Measurements from ENCODE around the gene AK3.

The AK3 gene

DNA sequence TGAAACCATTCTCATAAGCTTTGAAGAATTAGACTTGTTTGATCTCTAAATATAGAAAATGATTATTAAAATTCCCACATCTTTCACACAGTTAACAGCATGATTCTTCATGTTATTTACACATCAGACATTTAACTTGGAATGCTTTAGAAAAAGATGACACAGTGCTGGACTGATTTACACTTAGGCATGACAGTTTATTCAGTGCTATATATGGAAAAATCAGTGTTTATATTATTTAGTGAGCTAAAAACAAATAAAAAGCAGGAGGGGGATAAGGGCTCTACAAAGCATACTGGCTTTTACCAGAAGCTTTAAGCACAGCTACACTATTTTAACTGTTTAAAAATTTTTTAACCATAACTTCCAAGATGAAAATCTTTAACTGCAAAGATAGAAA lies 31.6 kb downstream of the AK3 start:
- Histone ChIP-seq H3K36me3 (ENCODE audit: control insufficient read depth, insufficient read depth, low read length) (no peaks in the 10 kb centered on the region), H3K27me3 (ENCODE audit: control insufficient read depth, insufficient read depth, low read length, poor library complexity, severe bottlenecking) (no peaks in the 10 kb centered on the region), H3K9me3 (ENCODE audit: control insufficient read depth, low read length) (no peaks in the 10 kb centered on the region), H3K4me3 (ENCODE audit: insufficient read depth, low read depth, low read length) (no peak overlapping the region), H3K27ac (ENCODE audit: insufficient read depth, low read depth, low read length, poor library complexity, severe bottlenecking) (no peak overlapping the region), H3K4me1 (ENCODE audit: control insufficient read depth, insufficient read depth, low read length) (no peaks in the 10 kb centered on the region)

DNA sequence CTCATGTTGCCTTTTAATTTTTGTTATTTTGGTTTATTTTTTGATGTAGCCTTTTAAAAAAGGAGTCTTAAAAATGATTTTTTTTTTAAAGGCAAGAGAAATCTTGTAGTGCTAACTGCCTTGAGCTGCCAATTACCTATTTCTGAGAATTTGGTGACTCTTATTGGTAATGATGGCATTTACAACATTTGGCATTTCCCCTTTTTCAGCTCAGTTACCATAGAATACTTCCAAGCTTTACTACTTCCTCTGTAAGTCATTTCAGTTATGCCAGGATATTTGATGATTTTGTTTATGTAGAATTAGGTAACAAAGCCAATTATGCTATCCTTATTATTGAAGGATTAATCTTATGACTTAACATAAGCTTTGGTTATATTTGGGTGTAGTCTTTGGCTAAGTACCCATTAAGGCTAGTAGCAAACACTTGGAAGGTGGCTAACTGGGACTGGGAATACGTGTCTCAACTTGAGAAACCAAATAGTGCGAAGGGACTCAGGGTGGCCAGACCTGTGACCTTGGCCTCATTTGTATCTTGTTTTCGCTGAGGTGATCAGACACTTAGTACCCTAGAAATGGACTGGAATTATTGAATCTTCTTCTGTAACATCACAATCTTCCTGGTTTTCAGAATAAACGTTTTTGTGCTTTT lies 33.9 kb downstream of the AK3 start:
- no peaks in the 10 kb centered on the region for H3K4me1 ChIP-seq (ENCODE audit: control insufficient read depth, insufficient read depth, low read length)
- no peaks in the 10 kb centered on the region for H3K36me3 ChIP-seq (ENCODE audit: control insufficient read depth, insufficient read depth, low read length)
- no peaks in the 10 kb centered on the region for H3K27me3 ChIP-seq (ENCODE audit: control insufficient read depth, insufficient read depth, low read length, poor library complexity, severe bottlenecking)
- H3K9me3 ChIP-seq (ENCODE audit: control insufficient read depth, low read length): no peaks in the 10 kb centered on the region
- WGBS, 2 experiments: 74 to 81% methylated on average over 3 of the region's 4 CpGs
- H3K4me3 ChIP-seq (ENCODE audit: insufficient read depth, low read depth, low read length): no peak overlapping the region
- H3K27ac ChIP-seq (ENCODE audit: insufficient read depth, low read depth, low read length, poor library complexity, severe bottlenecking): no peak overlapping the region

DNA sequence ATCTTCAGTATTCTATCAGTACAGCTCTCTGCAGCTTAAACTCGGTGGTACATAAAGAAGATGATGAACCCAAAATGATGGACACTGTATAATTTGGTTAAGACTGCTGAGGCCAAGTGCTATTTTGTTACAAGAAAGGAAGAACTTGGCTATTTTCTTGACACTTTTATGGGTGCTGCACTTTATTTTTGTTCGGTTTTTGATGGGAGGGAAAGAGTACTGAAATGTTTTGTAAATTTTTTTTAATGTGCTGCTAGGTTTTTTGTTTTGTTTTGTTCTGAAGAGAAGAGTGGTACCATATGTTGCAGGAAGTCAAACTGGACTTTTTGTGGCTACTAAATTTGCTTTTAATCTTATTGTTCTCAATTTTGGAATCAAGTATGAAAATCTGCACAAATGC lies 35.0 kb downstream of the AK3 start:
- no peaks in the 10 kb centered on the region for H3K27me3 ChIP-seq (ENCODE audit: control insufficient read depth, insufficient read depth, low read length, poor library complexity, severe bottlenecking)
- H3K4me3 ChIP-seq (ENCODE audit: insufficient read depth, low read depth, low read length): no peak overlapping the region
- H3K9me3 ChIP-seq (ENCODE audit: control insufficient read depth, low read length): no peaks in the 10 kb centered on the region
- H3K36me3 ChIP-seq (ENCODE audit: control insufficient read depth, insufficient read depth, low read length): no peaks in the 10 kb centered on the region
- no peak overlapping the region for H3K27ac ChIP-seq (ENCODE audit: insufficient read depth, low read depth, low read length, poor library complexity, severe bottlenecking)
- H3K4me1 ChIP-seq (ENCODE audit: control insufficient read depth, insufficient read depth, low read length): no peaks in the 10 kb centered on the region
- WGBS, 2 experiments: 74 to 77% methylated on average over 2 of the region's 2 CpGs

- H3K27me3 ChIP-seq (ENCODE audit: control insufficient read depth, insufficient read depth, low read length, poor library complexity, severe bottlenecking): no peaks in the 10 kb centered on the region
- H3K27ac ChIP-seq (ENCODE audit: insufficient read depth, low read depth, low read length, poor library complexity, severe bottlenecking): no peak overlapping the region
- no peaks in the 10 kb centered on the region for H3K36me3 ChIP-seq (ENCODE audit: control insufficient read depth, insufficient read depth, low read length)
- no peak overlapping the region for H3K4me3 ChIP-seq (ENCODE audit: insufficient read depth, low read depth, low read length)
- WGBS, 2 experiments: 96% methylated on average over 2 of the region's 2 CpGs
- no peaks in the 10 kb centered on the region for H3K4me1 ChIP-seq (ENCODE audit: control insufficient read depth, insufficient read depth, low read length)
- no peaks in the 10 kb centered on the region for H3K9me3 ChIP-seq (ENCODE audit: control insufficient read depth, low read length)
Measured at GRCh38 chr9:4704129-4704528, 36.9 kb downstream of the AK3 start.

GRCh38 chr9:4701526-4701925 lies 39.5 kb downstream of the AK3 start:
- Histone ChIP-seq H3K27ac (ENCODE audit: insufficient read depth, low read depth, low read length, poor library complexity, severe bottlenecking) (no peak overlapping the region), H3K4me1 (ENCODE audit: control insufficient read depth, insufficient read depth, low read length) (no peaks in the 10 kb centered on the region), H3K36me3 (ENCODE audit: control insufficient read depth, insufficient read depth, low read length) (peaks cover 5% of the 10 kb centered on the region), H3K27me3 (ENCODE audit: control insufficient read depth, insufficient read depth, low read length, poor library complexity, severe bottlenecking) (no peaks in the 10 kb centered on the region), H3K4me3 (ENCODE audit: insufficient read depth, low read depth, low read length) (no peak overlapping the region), H3K9me3 (ENCODE audit: control insufficient read depth, low read length) (no peaks in the 10 kb centered on the region)
- no CpG with 5 or more reads among the region's 1 CpG for WGBS, 2 experiments

GRCh38 chr9:4700932-4701331 lies 40.1 kb downstream of the AK3 start:
- WGBS, 2 experiments: 97 to 100% methylated on average over 1 to 2 of the region's 2 CpGs
- H3K36me3 ChIP-seq (ENCODE audit: control insufficient read depth, insufficient read depth, low read length): peaks cover 5% of the 10 kb centered on the region
- H3K4me3 ChIP-seq (ENCODE audit: insufficient read depth, low read depth, low read length): no peak overlapping the region
- H3K9me3 ChIP-seq (ENCODE audit: control insufficient read depth, low read length): no peaks in the 10 kb centered on the region
- no peaks in the 10 kb centered on the region for H3K27me3 ChIP-seq (ENCODE audit: control insufficient read depth, insufficient read depth, low read length, poor library complexity, severe bottlenecking)
- no peaks in the 10 kb centered on the region for H3K4me1 ChIP-seq (ENCODE audit: control insufficient read depth, insufficient read depth, low read length)
- H3K27ac ChIP-seq (ENCODE audit: insufficient read depth, low read depth, low read length, poor library complexity, severe bottlenecking): no peak overlapping the region

DNA sequence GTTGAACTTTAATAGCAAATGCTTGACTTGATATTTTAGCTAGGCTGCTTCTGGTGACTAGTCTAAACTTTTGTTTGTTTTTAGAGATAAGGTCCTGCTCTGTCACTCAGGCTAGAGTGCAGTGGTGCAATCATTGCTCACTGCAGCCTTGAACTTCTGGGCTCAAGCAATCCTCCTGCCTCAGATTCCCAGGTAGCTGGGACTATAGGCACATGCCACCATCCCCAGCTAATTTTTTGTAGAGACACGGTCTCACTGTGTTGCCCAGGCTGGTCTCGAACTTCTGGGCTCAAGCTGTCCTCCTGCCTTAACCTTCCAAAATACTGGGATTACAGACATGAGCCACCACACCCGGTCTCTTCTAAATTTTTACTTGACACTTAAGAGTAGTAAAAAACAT lies 40.9 kb downstream of the AK3 start:
- Histone ChIP-seq H3K4me3 (ENCODE audit: insufficient read depth, low read depth, low read length) (no peak overlapping the region), H3K4me1 (ENCODE audit: control insufficient read depth, insufficient read depth, low read length) (no peaks in the 10 kb centered on the region), H3K9me3 (ENCODE audit: control insufficient read depth, low read length) (no peaks in the 10 kb centered on the region), H3K27ac (ENCODE audit: insufficient read depth, low read depth, low read length, poor library complexity, severe bottlenecking) (no peak overlapping the region), H3K27me3 (ENCODE audit: control insufficient read depth, insufficient read depth, low read length, poor library complexity, severe bottlenecking) (no peaks in the 10 kb centered on the region), H3K36me3 (ENCODE audit: control insufficient read depth, insufficient read depth, low read length) (peaks cover 5% of the 10 kb centered on the region)
- WGBS, 2 experiments: 93 to 99% methylated on average over 2 to 3 of the region's 3 CpGs

DNA sequence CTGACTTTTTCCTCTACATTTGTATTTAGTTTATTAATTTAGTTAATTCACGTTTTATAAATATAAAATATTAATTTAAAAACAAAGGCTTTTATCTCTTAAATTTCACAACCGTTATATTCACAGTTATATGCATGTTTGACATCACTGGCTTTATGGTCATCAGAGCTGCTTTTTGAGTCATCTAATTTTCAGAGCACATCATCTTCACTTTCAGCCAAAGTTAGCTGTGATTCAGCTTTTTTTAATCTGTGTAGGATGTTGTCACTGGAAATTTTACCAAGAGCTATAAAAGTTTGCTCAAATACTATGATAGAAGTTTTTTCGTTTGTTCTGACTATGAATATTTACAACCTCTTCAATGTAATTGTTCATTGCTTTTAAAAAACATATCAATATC lies 49.2 kb downstream of the AK3 start:
- Histone ChIP-seq H3K27me3 (ENCODE audit: control insufficient read depth, insufficient read depth, low read length, poor library complexity, severe bottlenecking) (no peaks in the 10 kb centered on the region), H3K36me3 (ENCODE audit: control insufficient read depth, insufficient read depth, low read length) (peaks cover 8% of the 10 kb centered on the region), H3K4me3 (ENCODE audit: insufficient read depth, low read depth, low read length) (no peak overlapping the region), H3K4me1 (ENCODE audit: control insufficient read depth, insufficient read depth, low read length) (no peaks in the 10 kb centered on the region), H3K9me3 (ENCODE audit: control insufficient read depth, low read length) (no peaks in the 10 kb centered on the region), H3K27ac (ENCODE audit: insufficient read depth, low read depth, low read length, poor library complexity, severe bottlenecking) (no peak overlapping the region)
- 91 to 100% methylated on average over 1 of the region's 3 CpGs for WGBS, 2 experiments

GRCh38 chr9:4690144-4690543 lies 50.9 kb downstream of the AK3 start:
- Histone ChIP-seq H3K4me1 (ENCODE audit: control insufficient read depth, insufficient read depth, low read length) (no peaks in the 10 kb centered on the region), H3K27ac (ENCODE audit: insufficient read depth, low read depth, low read length, poor library complexity, severe bottlenecking) (no peak overlapping the region), H3K9me3 (ENCODE audit: control insufficient read depth, low read length) (no peaks in the 10 kb centered on the region), H3K36me3 (ENCODE audit: control insufficient read depth, insufficient read depth, low read length) (peaks cover 12% of the 10 kb centered on the region), H3K4me3 (ENCODE audit: insufficient read depth, low read depth, low read length) (no peak overlapping the region), H3K27me3 (ENCODE audit: control insufficient read depth, insufficient read depth, low read length, poor library complexity, severe bottlenecking) (no peaks in the 10 kb centered on the region)
- WGBS, 2 experiments: 93 to 99% methylated on average over 4 of the region's 4 CpGs

DNA sequence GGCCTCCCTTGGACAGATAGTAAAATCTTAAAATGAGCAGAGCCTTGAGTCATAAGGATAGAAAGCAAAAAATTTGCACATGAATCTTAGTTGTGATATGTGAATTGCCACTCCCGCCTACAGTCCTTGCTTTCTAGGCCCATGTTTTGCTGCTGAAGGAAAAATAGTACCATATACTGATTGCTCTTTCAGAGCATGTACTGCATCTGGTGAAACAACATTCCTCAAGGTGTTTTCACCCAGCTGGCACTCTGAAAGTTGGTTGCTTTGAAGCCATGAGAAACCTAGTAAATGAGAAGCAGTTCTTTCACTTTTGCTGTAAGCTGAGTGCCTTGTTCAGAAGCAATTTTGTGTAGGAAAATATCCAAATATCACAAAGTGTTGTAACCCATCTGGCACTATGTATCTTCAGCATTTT lies 51.3 kb downstream of the AK3 start:
- H3K4me3 ChIP-seq (ENCODE audit: insufficient read depth, low read depth, low read length): no peak overlapping the region
- no peaks in the 10 kb centered on the region for H3K9me3 ChIP-seq (ENCODE audit: control insufficient read depth, low read length)
- H3K36me3 ChIP-seq (ENCODE audit: control insufficient read depth, insufficient read depth, low read length): peaks cover 12% of the 10 kb centered on the region
- H3K27me3 ChIP-seq (ENCODE audit: control insufficient read depth, insufficient read depth, low read length, poor library complexity, severe bottlenecking): no peaks in the 10 kb centered on the region
- H3K4me1 ChIP-seq (ENCODE audit: control insufficient read depth, insufficient read depth, low read length): no peaks in the 10 kb centered on the region
- H3K27ac ChIP-seq (ENCODE audit: insufficient read depth, low read depth, low read length, poor library complexity, severe bottlenecking): no peak overlapping the region
- WGBS, 2 experiments: 84 to 94% methylated on average over 1 of the region's 1 CpG

GRCh38 chr9:4689021-4689420 lies 52.0 kb downstream of the AK3 start:
- Histone ChIP-seq H3K27ac (ENCODE audit: insufficient read depth, low read depth, low read length, poor library complexity, severe bottlenecking) (no peak overlapping the region), H3K36me3 (ENCODE audit: control insufficient read depth, insufficient read depth, low read length) (peaks cover 12% of the 10 kb centered on the region), H3K27me3 (ENCODE audit: control insufficient read depth, insufficient read depth, low read length, poor library complexity, severe bottlenecking) (no peaks in the 10 kb centered on the region), H3K9me3 (ENCODE audit: control insufficient read depth, low read length) (no peaks in the 10 kb centered on the region), H3K4me1 (ENCODE audit: control insufficient read depth, insufficient read depth, low read length) (no peaks in the 10 kb centered on the region), H3K4me3 (ENCODE audit: insufficient read depth, low read depth, low read length) (no peak overlapping the region)
- WGBS, 2 experiments: 93 to 94% methylated on average over 2 of the region's 2 CpGs

Measured in ectodermal cell (in vitro differentiated cells).